ENCODE data around the gene NINL. TPM values are rescaled to one million over a fixed set of nuclear protein-coding genes. Genes with fewer than 3 reads are reported as not detected.

NINL gene
- total and polyA plus RNA-seq, 2 experiments from 2014 or later = 23.2 to 24.5 TPM

DNA sequence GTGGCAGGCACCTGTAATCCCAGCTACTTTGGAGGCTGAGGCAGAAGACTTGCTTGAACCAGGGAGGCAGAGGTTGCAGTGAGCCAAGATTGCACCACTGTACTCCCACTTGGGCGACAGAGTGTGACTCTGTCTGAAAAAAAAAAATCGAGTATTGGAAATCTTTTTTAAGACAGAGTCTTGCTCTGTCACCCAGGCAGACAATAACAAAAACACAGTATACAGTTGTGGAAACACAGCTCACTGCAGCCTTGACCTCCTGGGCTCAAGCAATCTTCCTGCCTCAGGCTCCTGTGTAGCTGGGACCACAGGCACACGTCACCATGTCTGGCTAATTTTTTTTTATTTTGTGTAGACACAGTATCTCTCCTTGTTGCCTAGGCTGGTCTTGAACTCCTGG lies 23.4 kb upstream of the NINL start:
- Histone ChIP-seq H3K4me2 (no peak overlapping the region), H3K9me3 (ENCODE audit: low read depth) (no peaks in the 10 kb centered on the region), H3K36me3 (replicated peaks; ENCODE audit: insufficient read depth, low read depth) (no peaks in the 10 kb centered on the region), H3K9me2 (replicated peaks; ENCODE audit: insufficient read depth) (no peaks in the 10 kb centered on the region), H3K4me3 (no peak overlapping the region), H3K27me3 (no peaks in the 10 kb centered on the region), H3K79me2 (peaks cover 3% of the 10 kb centered on the region), H3K27ac (no peak overlapping the region), H3K4me1 (ENCODE audit: insufficient read depth) (no peaks in the 10 kb centered on the region), H2AFZ (no peak overlapping the region), H4K20me1 (ENCODE audit: insufficient read depth, poor library complexity, severe bottlenecking) (no peaks in the 10 kb centered on the region)
- 89% methylated on average over 3 of the region's 3 CpGs for WGBS (ENCODE audit: low lambda C conversion rate, missing lambda C conversion rate)
- TF ChIP-seq EZH2 (IDR thresholded peaks at IDR 0.05; ENCODE audit: borderline replicate concordance) = no peak
- TF ChIP-seq EZH2phosphoT487 (IDR thresholded peaks at IDR 0.05; ENCODE audit: low read depth, severe bottlenecking, unreplicated experiment) = no peak
- TF ChIP-seq CTCF (IDR thresholded peaks at IDR 0.05; ENCODE audit: poor library complexity) = no peak
- DNase-seq (ENCODE audit: low spot score) = no peak

GRCh38 chr20:25606094-25606695 lies 20.9 kb upstream of the NINL start:
- Histone ChIP-seq H3K4me1 (ENCODE audit: insufficient read depth) (no peaks in the 10 kb centered on the region), H3K4me2 (no peak overlapping the region), H3K4me3 (no peak overlapping the region), H4K20me1 (ENCODE audit: insufficient read depth, poor library complexity, severe bottlenecking) (no peaks in the 10 kb centered on the region), H3K36me3 (replicated peaks; ENCODE audit: insufficient read depth, low read depth) (no peaks in the 10 kb centered on the region), H3K9me3 (ENCODE audit: low read depth) (no peaks in the 10 kb centered on the region), H3K79me2 (no peaks in the 10 kb centered on the region), H3K9me2 (replicated peaks; ENCODE audit: insufficient read depth) (no peaks in the 10 kb centered on the region), H2AFZ (no peak overlapping the region), H3K27ac (no peak overlapping the region), H3K27me3 (no peaks in the 10 kb centered on the region)
- DNase-seq (ENCODE audit: low spot score) = no peak
- TF ChIP-seq EZH2 (IDR thresholded peaks at IDR 0.05; ENCODE audit: borderline replicate concordance) = no peak
- no peak for TF ChIP-seq CTCF (IDR thresholded peaks at IDR 0.05; ENCODE audit: poor library complexity)
- TF ChIP-seq EZH2phosphoT487 (IDR thresholded peaks at IDR 0.05; ENCODE audit: low read depth, severe bottlenecking, unreplicated experiment) = no peak
- 72% methylated on average over 1 of the region's 1 CpG for WGBS (ENCODE audit: low lambda C conversion rate, missing lambda C conversion rate)

GRCh38 chr20:25605148-25605547 lies 19.8 kb upstream of the NINL start:
- Histone ChIP-seq H3K4me3 (no peak overlapping the region), H3K79me2 (no peaks in the 10 kb centered on the region), H3K4me2 (no peak overlapping the region), H3K4me1 (ENCODE audit: insufficient read depth) (no peaks in the 10 kb centered on the region), H3K9me2 (replicated peaks; ENCODE audit: insufficient read depth) (no peaks in the 10 kb centered on the region), H3K27ac (no peak overlapping the region), H3K9me3 (ENCODE audit: low read depth) (no peaks in the 10 kb centered on the region), H4K20me1 (ENCODE audit: insufficient read depth, poor library complexity, severe bottlenecking) (no peaks in the 10 kb centered on the region), H3K36me3 (replicated peaks; ENCODE audit: insufficient read depth, low read depth) (no peaks in the 10 kb centered on the region), H3K27me3 (no peaks in the 10 kb centered on the region), H2AFZ (no peak overlapping the region)
- TF ChIP-seq EZH2 (IDR thresholded peaks at IDR 0.05; ENCODE audit: borderline replicate concordance) = no peak
- no peak for TF ChIP-seq EZH2phosphoT487 (IDR thresholded peaks at IDR 0.05; ENCODE audit: low read depth, severe bottlenecking, unreplicated experiment)
- TF ChIP-seq CTCF (IDR thresholded peaks at IDR 0.05; ENCODE audit: poor library complexity) = no peak
- 81% methylated on average over 7 of the region's 7 CpGs for WGBS (ENCODE audit: low lambda C conversion rate, missing lambda C conversion rate)
- DNase-seq (ENCODE audit: low spot score) = no peak
